Epidermal melanocyte (primary cell): ENCODE data around the gene SLC17A6.

ENCODE experiments used
- DNase-seq: peaks from one replicate; pipeline ENCODE4 v3.0.0; 2011; ENCODE audit warnings: low spot score; ENCODE audit not compliant: insufficient read length

SLC17A6 gene

GRCh38 chr11:22337596-22338485, at the start of gene SLC17A6:
SLC17A6 (plus strand) TSS chr11:22338381; CDS start chr11:22338534, 153 bp downstream.
- no peak for DNase-seq

- no peak for DNase-seq
These were observed 35.8 kb upstream of the SLC17A6 start for GRCh38 chr11:22302368-22302767.

GRCh38 chr11:22304337-22304961, 33.7 kb upstream of the SLC17A6 start:
- DNase-seq, result no peak

GRCh38 chr11:22317656-22318055, 20.5 kb upstream of the SLC17A6 start:
- no peak for DNase-seq

GRCh38 chr11:22331771-22332170, 6.4 kb upstream of the SLC17A6 start:
- DNase-seq, result no peak

- DNase-seq, result no peak
These were observed 1.6 kb upstream of the SLC17A6 start for GRCh38 chr11:22336587-22336986.

- DNase-seq, result no peak
These were observed 1.4 kb downstream of the SLC17A6 start for GRCh38 chr11:22339611-22340010.

GRCh38 chr11:22340235-22340634, 2.1 kb downstream of the SLC17A6 start:
- DNase-seq, result no peak

- no peak for DNase-seq
These were observed 2.8 kb downstream of the SLC17A6 start for GRCh38 chr11:22340701-22341587.

- no peak for DNase-seq
These were observed 3.4 kb downstream of the SLC17A6 start for GRCh38 chr11:22341588-22341931.

- DNase-seq, result no peak
These were observed 4.2 kb downstream of the SLC17A6 start for GRCh38 chr11:22342211-22343031.

GRCh38 chr11:22343032-22343324, 4.8 kb downstream of the SLC17A6 start:
- no peak for DNase-seq

GRCh38 chr11:22343371-22344032, 5.3 kb downstream of the SLC17A6 start:
- DNase-seq, result no peak

GRCh38 chr11:22344081-22344480, 5.9 kb downstream of the SLC17A6 start:
- DNase-seq, result no peak

- no peak for DNase-seq
These were observed 8.1 kb downstream of the SLC17A6 start for GRCh38 chr11:22346282-22346681.

- no peak for DNase-seq
These were observed 9.8 kb downstream of the SLC17A6 start for GRCh38 chr11:22347857-22348487.

GRCh38 chr11:22349491-22349890, 11.3 kb downstream of the SLC17A6 start:
- no peak for DNase-seq

GRCh38 chr11:22359295-22359694, 21.1 kb downstream of the SLC17A6 start:
- no peak for DNase-seq

- no peak for DNase-seq
These were observed 33.0 kb downstream of the SLC17A6 start for GRCh38 chr11:22371160-22371559.

- DNase-seq, result no peak
These were observed 48.9 kb downstream of the SLC17A6 start for GRCh38 chr11:22387126-22387525.
